Fibroblast of lung (primary cell): ENCODE data around the gene HLF. TPM values are rescaled to one million over a fixed set of nuclear protein-coding genes. Genes with fewer than 3 reads are reported as not detected.
A peak's percentile ranks its signal among the peaks of the same experiment; 100 is the strongest.

Experiments
- DNase-seq, 2 donors: peaks; one replicate each; pipeline versions ENCODE4 v3.0.0 to v3.0.0-alpha.2; 2010; ENCODE audit warnings: low read depth in 2 of 2
- H2AFZ ChIP-seq: 2 replicates; pipeline ENCODE4 v1.5.1; 2012; ENCODE audit warnings: low read length, control low read depth, inconsistent platforms
- H3K27ac ChIP-seq: 2 replicates; pipeline ENCODE4 v1.5.1; 2011; ENCODE audit warnings: low read length, control low read depth; ENCODE audit not compliant: insufficient read depth
- H3K27me3 ChIP-seq: 2 replicates; pipeline ENCODE4 v1.5.1; 2011; ENCODE audit warnings: mild to moderate bottlenecking, low read length; ENCODE audit not compliant: control insufficient read depth, insufficient read depth
- H3K36me3 ChIP-seq: 2 replicates; pipeline ENCODE4 v1.5.1; 2011; ENCODE audit warnings: low read length; ENCODE audit not compliant: control insufficient read depth, insufficient read depth
- H3K4me1 ChIP-seq: 2 replicates; pipeline ENCODE4 v1.5.1; 2011; ENCODE audit warnings: low read length; ENCODE audit not compliant: control insufficient read depth, insufficient read depth; ENCODE audit errors: extremely low read depth
- H3K4me2 ChIP-seq: 2 replicates; pipeline ENCODE4 v1.5.1; 2011; ENCODE audit warnings: low read length, control low read depth; ENCODE audit not compliant: insufficient read depth; ENCODE audit errors: extremely low read depth
- H3K4me3 ChIP-seq, 4 experiments: fragments of 200-600 bp in 1 of 4; sonication (generic) in 1 of 4; replicated peaks in 1 of 4; 2 replicates each; pipeline ENCODE4 v1.5.1; 2011 to 2016; ENCODE audit warnings: low read length in 4 of 4, low read depth in 3 of 4, mild to moderate bottlenecking in 3 of 4, control low read depth in 2 of 4, inconsistent platforms in 1 of 4, mixed read lengths in 1 of 4; ENCODE audit not compliant: insufficient read depth in 1 of 4; ENCODE audit errors: control extremely low read depth in 1 of 4
- H3K79me2 ChIP-seq: 2 replicates; pipeline ENCODE4 v1.5.1; 2012; ENCODE audit warnings: mild to moderate bottlenecking, low read length, inconsistent platforms; ENCODE audit not compliant: control insufficient read depth, insufficient read depth
- H3K9ac ChIP-seq: 2 replicates; pipeline ENCODE4 v1.5.1; 2011; ENCODE audit warnings: mild to moderate bottlenecking, low read length, control low read depth; ENCODE audit not compliant: insufficient read depth
- H3K9me3 ChIP-seq: 2 replicates; pipeline ENCODE4 v1.5.1; 2012; ENCODE audit warnings: low read depth, low read length; ENCODE audit not compliant: control insufficient read depth, insufficient read depth
- H4K20me1 ChIP-seq: 2 replicates; pipeline ENCODE4 v1.5.1; 2011; ENCODE audit warnings: low read length; ENCODE audit not compliant: control insufficient read depth, insufficient read depth; ENCODE audit errors: extremely low read depth
- CTCF ChIP-seq, 2 donors: IDR thresholded peaks in 1 of 2; conservative IDR thresholded peaks in 1 of 2; 1 replicate in 1 of 2; 2 replicates in 1 of 2; pipeline ENCODE4 v1.5.1; 2011 to 2012; ENCODE audit warnings: low read length in 2 of 2, control low read depth in 1 of 2, inconsistent platforms in 1 of 2, low read depth in 1 of 2, mild to moderate bottlenecking in 1 of 2
- EZH2 ChIP-seq: IDR thresholded peaks from 2 replicates; pipeline ENCODE4 v1.5.1; 2012; ENCODE audit warnings: low read length, control low read depth, mild to moderate bottlenecking; ENCODE audit errors: missing control alignments
- polyA minus RNA-seq: library from RNA; depleted of rRNA, polyadenylated mRNA; stranded (reverse); fragments of >200 nt; gene quantifications from 2 replicates; pipeline ENCODE4 v1.2.3, GENCODE V29; 2011; ENCODE audit warnings: low replicate concordance
- polyA plus RNA-seq, 2 donors: library from polyadenylated mRNA; depleted of rRNA in 1 of 2; stranded (reverse) in 1 of 2; unstranded in 1 of 2; fragments of >200 nt; gene quantifications; 2 replicates each; pipeline ENCODE4 v1.2.1, GENCODE V29; 2011 to 2012; ENCODE audit warnings: missing spikeins in 1 of 2
- total RNA-seq: library from RNA; depleted of rRNA; stranded (reverse); fragments of >200 nt; gene quantifications from 2 replicates; pipeline ENCODE4 v1.2.1, GENCODE V29; 2014

The HLF gene
- total RNA-seq (0.17 and 0.51 TPM in 2 replicates), polyA plus RNA-seq (0.18 and 0.69 TPM in 2 replicates), polyA minus RNA-seq (3.5 TPM in 1 of 2 replicates, not detected in the other)
- polyA plus RNA-seq (2012), result 0.23 TPM in 2 replicates

GRCh38 chr17:55264645-55265298, at the start of gene HLF:
TSS of gene HLF (plus strand) at chr17:55264960. CDS start at chr17:55265485, 525 bp downstream.
- Histone ChIP-seq H3K4me3 (peak within 1 kb of the TSS; percentile 17 to 49 (median 38)), H3K9ac (peak within 1 kb of the TSS; percentile 20), H3K9me3 (no peaks in the 10 kb centered on the region), H2AFZ (no peak within 1 kb of the TSS), H4K20me1 (no peaks in the 10 kb centered on the region), H3K27ac (no peak within 1 kb of the TSS), H3K36me3 (no peaks in the 10 kb centered on the region), H3K4me2 (peak within 1 kb of the TSS; percentile 58), H3K4me1 (no peaks in the 10 kb centered on the region), H3K79me2 (no peaks in the 10 kb centered on the region), H3K27me3 (peaks cover 50% of the 10 kb centered on the region)
- peak; percentile 65 to 77 for DNase-seq
- TF ChIP-seq CTCF (conservative IDR thresholded peaks at IDR 0.05 in 1 of 2, IDR thresholded peaks at IDR 0.05 in 1 of 2; ENCODE audit: low read depth in 1 of 2, low read length in 2 of 2) (no peak), EZH2 (no peak)

- Histone ChIP-seq H2AFZ (no peak overlapping the region), H3K9me3 (no peaks in the 10 kb centered on the region), H3K27ac (no peak overlapping the region), H4K20me1 (no peaks in the 10 kb centered on the region), H3K4me1 (no peaks in the 10 kb centered on the region), H3K27me3 (no peaks in the 10 kb centered on the region), H3K36me3 (no peaks in the 10 kb centered on the region), H3K4me3 (no peak overlapping the region), H3K79me2 (no peaks in the 10 kb centered on the region), H3K4me2 (no peak overlapping the region), H3K9ac (no peak overlapping the region)
- TF ChIP-seq CTCF (conservative IDR thresholded peaks at IDR 0.05 in 1 of 2, IDR thresholded peaks at IDR 0.05 in 1 of 2; ENCODE audit: low read depth in 1 of 2, low read length in 2 of 2) (no peak), EZH2 (no peak)
- DNase-seq, result no peak
Measured at GRCh38 chr17:55215711-55216110, 49.0 kb upstream of the HLF start.

GRCh38 chr17:55216888-55217287, 47.9 kb upstream of the HLF start:
- Histone ChIP-seq H3K79me2 (no peaks in the 10 kb centered on the region), H3K4me1 (no peaks in the 10 kb centered on the region), H3K9me3 (no peaks in the 10 kb centered on the region), H3K4me2 (no peak overlapping the region), H4K20me1 (no peaks in the 10 kb centered on the region), H3K27ac (no peak overlapping the region), H3K4me3 (no peak overlapping the region), H2AFZ (no peak overlapping the region), H3K36me3 (no peaks in the 10 kb centered on the region), H3K27me3 (no peaks in the 10 kb centered on the region), H3K9ac (no peak overlapping the region)
- DNase-seq, result no peak
- TF ChIP-seq CTCF (conservative IDR thresholded peaks at IDR 0.05 in 1 of 2, IDR thresholded peaks at IDR 0.05 in 1 of 2; ENCODE audit: low read depth in 1 of 2, low read length in 2 of 2) (no peak), EZH2 (no peak)
